Measurements from ENCODE around the gene HSD3B1.

Gene HSD3B1

GRCh38 chr1:119482517-119483425 is 24.2 kb upstream of the HSD3B1 start:
- no peaks in the 10 kb centered on the region for H3K9me3 ChIP-seq (ENCODE audit: low read depth, low read length)
- TF ChIP-seq EZH2 (IDR thresholded peaks at IDR 0.05) (no peak), POLR2AphosphoS5 (IDR thresholded peaks at IDR 0.05; ENCODE audit: borderline replicate concordance, low read depth, low read length) (no peak), FOXP2 (optimal IDR thresholded peaks at IDR 0.05; ENCODE audit: control extremely low read depth, extremely low read length, insufficient read depth) (no peak)
- no peak overlapping the region for H3K4me3 ChIP-seq
- H3K36me3 ChIP-seq (ENCODE audit: insufficient read depth, low read length): no peaks in the 10 kb centered on the region
- no peak overlapping the region for H3K9ac ChIP-seq (ENCODE audit: insufficient read length)
- no peak overlapping the region for H3K27ac ChIP-seq
- DNase-seq (ENCODE audit: low read depth, low spot score): no peak

- no peak for DNase-seq (ENCODE audit: low read depth, low spot score)
- Histone ChIP-seq H3K9ac (ENCODE audit: insufficient read length) (no peak overlapping the region), H3K36me3 (ENCODE audit: insufficient read depth, low read length) (no peaks in the 10 kb centered on the region), H3K27ac (no peak overlapping the region), H3K9me3 (ENCODE audit: low read depth, low read length) (no peaks in the 10 kb centered on the region), H3K4me3 (no peak overlapping the region)
- TF ChIP-seq EZH2 (IDR thresholded peaks at IDR 0.05) (no peak), POLR2AphosphoS5 (IDR thresholded peaks at IDR 0.05; ENCODE audit: borderline replicate concordance, low read depth, low read length) (no peak), FOXP2 (optimal IDR thresholded peaks at IDR 0.05; ENCODE audit: control extremely low read depth, extremely low read length, insufficient read depth) (no peak)
Observed at GRCh38 chr1:119483441-119484200, 23.4 kb upstream of the HSD3B1 start.

GRCh38 chr1:119485201-119485600 is 21.8 kb upstream of the HSD3B1 start:
- Histone ChIP-seq H3K36me3 (ENCODE audit: insufficient read depth, low read length) (no peaks in the 10 kb centered on the region), H3K9ac (ENCODE audit: insufficient read length) (no peak overlapping the region), H3K9me3 (ENCODE audit: low read depth, low read length) (no peaks in the 10 kb centered on the region), H3K27ac (no peak overlapping the region), H3K4me3 (no peak overlapping the region)
- no peak for DNase-seq (ENCODE audit: low read depth, low spot score)
- TF ChIP-seq EZH2 (IDR thresholded peaks at IDR 0.05) (no peak), POLR2AphosphoS5 (IDR thresholded peaks at IDR 0.05; ENCODE audit: borderline replicate concordance, low read depth, low read length) (no peak), FOXP2 (optimal IDR thresholded peaks at IDR 0.05; ENCODE audit: control extremely low read depth, extremely low read length, insufficient read depth) (no peak)

DNA sequence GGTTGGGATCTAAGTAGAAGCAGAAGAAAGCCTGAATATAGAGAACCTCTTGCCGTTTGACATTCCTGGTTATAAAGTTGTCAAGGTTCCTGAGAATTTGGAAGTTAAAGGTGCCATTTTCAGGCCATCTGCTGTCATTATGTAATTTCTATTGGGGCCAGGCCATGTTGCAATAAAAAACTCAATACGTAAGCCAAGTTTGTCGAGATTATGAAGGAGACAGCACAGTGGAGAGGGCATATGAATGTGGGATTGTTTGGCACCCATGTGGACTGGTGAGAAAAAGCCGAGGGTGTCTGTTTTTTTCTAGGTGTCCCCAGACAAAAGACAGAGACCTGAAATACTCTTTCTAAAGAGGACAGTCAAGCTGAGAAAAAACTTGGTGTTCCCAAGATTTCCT is 18.8 kb upstream of the HSD3B1 start:
- TF ChIP-seq EZH2 (IDR thresholded peaks at IDR 0.05) (no peak), POLR2AphosphoS5 (IDR thresholded peaks at IDR 0.05; ENCODE audit: borderline replicate concordance, low read depth, low read length) (no peak), FOXP2 (optimal IDR thresholded peaks at IDR 0.05; ENCODE audit: control extremely low read depth, extremely low read length, insufficient read depth) (no peak)
- Histone ChIP-seq H3K36me3 (ENCODE audit: insufficient read depth, low read length) (no peaks in the 10 kb centered on the region), H3K4me3 (no peak overlapping the region), H3K9me3 (ENCODE audit: low read depth, low read length) (no peaks in the 10 kb centered on the region), H3K27ac (no peak overlapping the region), H3K9ac (ENCODE audit: insufficient read length) (no peak overlapping the region)
- no peak for DNase-seq (ENCODE audit: low read depth, low spot score)

DNA sequence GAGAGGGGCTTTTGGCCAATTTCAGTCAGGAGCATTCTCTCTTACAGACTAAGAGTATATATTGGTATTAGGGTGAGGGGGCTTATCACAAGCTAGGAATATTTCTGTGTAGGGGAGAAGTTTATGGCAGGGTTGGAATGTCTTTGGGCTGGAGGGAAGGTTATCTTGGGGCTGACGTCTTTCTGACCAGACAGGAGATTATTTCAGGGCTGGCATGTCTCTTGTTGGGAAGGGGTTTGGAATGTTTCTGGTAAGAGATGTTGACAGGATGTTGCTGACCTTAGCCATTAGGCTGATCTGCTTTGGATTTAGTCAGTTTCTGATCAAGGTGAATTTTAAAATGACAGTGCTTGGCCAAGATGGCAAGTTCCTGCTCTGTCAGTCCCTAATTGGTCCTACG is 17.8 kb upstream of the HSD3B1 start:
- no peak overlapping the region for H3K27ac ChIP-seq
- no peak overlapping the region for H3K4me3 ChIP-seq
- TF ChIP-seq POLR2AphosphoS5 (IDR thresholded peaks at IDR 0.05; ENCODE audit: borderline replicate concordance, low read depth, low read length) (no peak), FOXP2 (optimal IDR thresholded peaks at IDR 0.05; ENCODE audit: control extremely low read depth, extremely low read length, insufficient read depth) (no peak), EZH2 (IDR thresholded peaks at IDR 0.05) (no peak)
- DNase-seq (ENCODE audit: low read depth, low spot score): no peak
- no peaks in the 10 kb centered on the region for H3K9me3 ChIP-seq (ENCODE audit: low read depth, low read length)
- H3K9ac ChIP-seq (ENCODE audit: insufficient read length): no peak overlapping the region
- H3K36me3 ChIP-seq (ENCODE audit: insufficient read depth, low read length): no peaks in the 10 kb centered on the region

- DNase-seq (ENCODE audit: low read depth, low spot score): no peak
- TF ChIP-seq FOXP2 (optimal IDR thresholded peaks at IDR 0.05; ENCODE audit: control extremely low read depth, extremely low read length, insufficient read depth) (no peak), EZH2 (IDR thresholded peaks at IDR 0.05) (no peak), POLR2AphosphoS5 (IDR thresholded peaks at IDR 0.05; ENCODE audit: borderline replicate concordance, low read depth, low read length) (no peak)
- Histone ChIP-seq H3K9me3 (ENCODE audit: low read depth, low read length) (no peaks in the 10 kb centered on the region), H3K4me3 (no peak overlapping the region), H3K27ac (no peak overlapping the region), H3K9ac (ENCODE audit: insufficient read length) (no peak overlapping the region), H3K36me3 (ENCODE audit: insufficient read depth, low read length) (no peaks in the 10 kb centered on the region)
Observed at GRCh38 chr1:119490925-119491324, 16.1 kb upstream of the HSD3B1 start.

DNA sequence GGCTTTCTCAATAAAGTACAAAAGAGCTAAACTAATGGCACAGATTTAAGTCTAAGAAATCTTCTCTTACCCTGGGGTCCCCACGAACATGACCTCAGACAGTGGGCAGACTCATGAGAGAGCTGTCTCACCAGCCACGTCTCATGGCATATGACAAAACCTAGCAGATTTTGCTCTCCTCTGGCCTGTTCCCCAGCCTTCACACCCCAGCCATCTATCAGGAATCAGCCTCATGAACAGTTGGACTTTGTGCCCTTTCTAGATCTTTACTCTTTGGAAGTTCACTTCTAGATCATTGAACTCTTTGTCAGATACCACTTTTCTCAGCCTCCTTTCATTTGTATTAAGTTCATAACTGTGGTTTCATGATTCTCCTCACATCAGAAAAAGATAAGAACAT is 14.2 kb upstream of the HSD3B1 start:
- Histone ChIP-seq H3K9ac (ENCODE audit: insufficient read length) (no peak overlapping the region), H3K4me3 (no peak overlapping the region), H3K27ac (no peak overlapping the region), H3K9me3 (ENCODE audit: low read depth, low read length) (no peaks in the 10 kb centered on the region), H3K36me3 (ENCODE audit: insufficient read depth, low read length) (no peaks in the 10 kb centered on the region)
- TF ChIP-seq FOXP2 (optimal IDR thresholded peaks at IDR 0.05; ENCODE audit: control extremely low read depth, extremely low read length, insufficient read depth): no peak
- TF ChIP-seq EZH2 (IDR thresholded peaks at IDR 0.05): no peak
- no peak for TF ChIP-seq POLR2AphosphoS5 (IDR thresholded peaks at IDR 0.05; ENCODE audit: borderline replicate concordance, low read depth, low read length)
- no peak for DNase-seq (ENCODE audit: low read depth, low spot score)

DNA sequence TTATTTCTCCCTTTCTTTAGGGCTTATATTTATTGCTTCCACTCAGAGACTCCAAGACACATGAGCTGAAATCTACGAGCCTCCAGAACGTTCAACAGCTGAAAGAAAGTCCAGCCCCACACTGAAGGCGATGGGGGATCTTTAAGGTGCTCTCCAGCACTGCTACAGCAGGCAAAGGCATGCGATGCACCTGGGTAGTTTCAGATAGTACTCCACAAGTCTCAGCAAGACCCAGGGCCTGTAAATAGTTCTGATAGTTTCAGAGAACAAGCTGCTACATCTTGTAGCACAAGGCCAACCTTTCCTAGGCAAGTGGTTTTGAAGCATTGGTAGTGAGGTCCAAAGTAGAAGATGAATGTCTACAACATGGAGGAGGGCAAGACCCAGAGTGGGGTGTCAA is 2.2 kb upstream of the HSD3B1 start:
- no peaks in the 10 kb centered on the region for H3K36me3 ChIP-seq (ENCODE audit: insufficient read depth, low read length)
- no peak for DNase-seq (ENCODE audit: low read depth, low spot score)

More for the DNA sequence above, 2.2 kb upstream of the HSD3B1 start:
- TF ChIP-seq POLR2AphosphoS5 (IDR thresholded peaks at IDR 0.05; ENCODE audit: borderline replicate concordance, low read depth, low read length) (no peak), EZH2 (IDR thresholded peaks at IDR 0.05) (no peak), FOXP2 (optimal IDR thresholded peaks at IDR 0.05; ENCODE audit: control extremely low read depth, extremely low read length, insufficient read depth) (no peak)
- Histone ChIP-seq H3K9me3 (ENCODE audit: low read depth, low read length) (no peaks in the 10 kb centered on the region), H3K9ac (ENCODE audit: insufficient read length) (no peak overlapping the region), H3K4me3 (no peak overlapping the region), H3K27ac (no peak overlapping the region)
